ENCODE results near the gene GNG11.

GNG11 gene

GRCh38 chr7:93883078-93883916, 38.2 kb upstream of the GNG11 start (continued):
- TF ChIP-seq PRDM2 (tag by site-specific recombination; IDR thresholded peaks at IDR 0.05; ENCODE audit: borderline replicate concordance) = no peak
- no peak for TF ChIP-seq ZNF473 (tag by site-specific recombination; IDR thresholded peaks at IDR 0.05)
- TF ChIP-seq ZBTB6 (tag by site-specific recombination; IDR thresholded peaks at IDR 0.05) = no peak
- no peak for TF ChIP-seq ZNF560 (tag by site-specific recombination; IDR thresholded peaks at IDR 0.05; ENCODE audit: borderline replicate concordance)
- no peak for TF ChIP-seq BCL11A (tag by site-specific recombination; IDR thresholded peaks at IDR 0.05; ENCODE audit: low read depth)
- TF ChIP-seq ZNF791 (tag by site-specific recombination; IDR thresholded peaks at IDR 0.05) = no peak
- no peak for TF ChIP-seq ZNF518A (tag by site-specific recombination; conservative IDR thresholded peaks at IDR 0.05; ENCODE audit: low read depth)
- TF ChIP-seq ZNF146 (tag by site-specific recombination; IDR thresholded peaks at IDR 0.05) = no peak
- TF ChIP-seq ZNF324 (tag by site-specific recombination; IDR thresholded peaks at IDR 0.05) = no peak
- no peak for TF ChIP-seq ZNF223 (tag by site-specific recombination; IDR thresholded peaks at IDR 0.05)
- TF ChIP-seq ZNF626 (tag by site-specific recombination; IDR thresholded peaks at IDR 0.05) = no peak

- Histone ChIP-seq H3K4me1 (ENCODE audit: control insufficient read depth, insufficient read depth, low read length) (no peaks in the 10 kb centered on the region), H3K27ac (ENCODE audit: extremely low read depth, low read depth, low read length) (no peak overlapping the region), H3K4me3 (ENCODE audit: low read depth, low read length) (no peak overlapping the region), H3K9me3 (ENCODE audit: control insufficient read depth, insufficient read depth, low read depth, low read length) (no peaks in the 10 kb centered on the region), H3K36me3 (ENCODE audit: control insufficient read depth in 2 of 2, insufficient read depth in 1 of 2, low read length in 2 of 2) (no peaks in the 10 kb centered on the region)
- ChIA-PET POLR2A (no interaction called here), CTCF (no interaction called here)
- no peak for TF ChIP-seq ZFP3 (tag by site-specific recombination; IDR thresholded peaks at IDR 0.05; ENCODE audit: low read depth)
- TF ChIP-seq SP7 (tag by site-specific recombination; IDR thresholded peaks at IDR 0.05) = no peak
- TF ChIP-seq ZNF37A (tag by site-specific recombination; IDR thresholded peaks at IDR 0.05) = no peak
- TF ChIP-seq REPIN1 (tag by site-specific recombination; IDR thresholded peaks at IDR 0.05; ENCODE audit: low read depth) = no peak
- no peak for TF ChIP-seq GLI4 (tag by site-specific recombination; IDR thresholded peaks at IDR 0.05)
- no peak for TF ChIP-seq ZNF48 (tag by site-specific recombination; IDR thresholded peaks at IDR 0.05)
- no peak for TF ChIP-seq ZNF776 (tag by site-specific recombination; IDR thresholded peaks at IDR 0.05; ENCODE audit: borderline replicate concordance)
Observed at GRCh38 chr7:93883917-93884345, 37.6 kb upstream of the GNG11 start.
